ENCODE data around the gene BAG5.
"Not testable (repeated sequence)": the region's sequence is repeated elsewhere in the genome, so short reads cannot be mapped to it uniquely, and the experiment has no call there.

The BAG5 gene

GRCh38 chr14:103533137-103533998 is 29.1 kb downstream of the BAG5 start:
- DNase-seq, result no peak

- DNase-seq, result no peak
Observed at GRCh38 chr14:103532216-103533136, 30.0 kb downstream of the BAG5 start.

- no peak for DNase-seq
Observed at GRCh38 chr14:103531421-103532215, 30.8 kb downstream of the BAG5 start.

- DNase-seq, result no peak
Observed at GRCh38 chr14:103530831-103531230, 31.6 kb downstream of the BAG5 start.

GRCh38 chr14:103530390-103530789 is 32.1 kb downstream of the BAG5 start:
- peak; percentile 71 for DNase-seq

GRCh38 chr14:103529383-103530365 is 32.8 kb downstream of the BAG5 start:
- DNase-seq, result no peak

GRCh38 chr14:103528587-103529382 is 33.7 kb downstream of the BAG5 start, which contains the start of gene TRMT61A:
Gene TRMT61A, plus strand, starts transcription at chr14:103529196. Its CDS starts 783 bp downstream, at chr14:103529979.
- peak; percentile 88 for DNase-seq

- no peak for DNase-seq
Observed at GRCh38 chr14:103528146-103528586, 34.3 kb downstream of the BAG5 start.

GRCh38 chr14:103527408-103528145 is 34.9 kb downstream of the BAG5 start:
- DNase-seq, result no peak

- no peak for DNase-seq
Observed at GRCh38 chr14:103526914-103527248, 35.6 kb downstream of the BAG5 start.

- DNase-seq, result peak; percentile 41
Observed at GRCh38 chr14:103526247-103526913, 36.1 kb downstream of the BAG5 start.

- DNase-seq, result not testable (repeated sequence)
Observed at GRCh38 chr14:103525430-103526246, 36.8 kb downstream of the BAG5 start.

GRCh38 chr14:103524002-103524935 is 38.2 kb downstream of the BAG5 start:
- no peak for DNase-seq

- no peak for DNase-seq
Observed at GRCh38 chr14:103523575-103523954, 38.9 kb downstream of the BAG5 start.

GRCh38 chr14:103522649-103523574 is 39.5 kb downstream of the BAG5 start, which contains the start of gene CKB:
Gene CKB, minus strand, starts transcription at chr14:103522830. Its CDS starts 337 bp downstream, at chr14:103522493.
- DNase-seq, result peak; percentile 77

All from hematopoietic multipotent progenitor cell treated with erythropoietin and hydrocortisone succinate and interleukin-3 and kit ligand, for 4 days (in vitro differentiated cells).